NCI-H2227 treated with DMSO at 0.1 percent for 48 hours (cell line): Measurements from ENCODE around the gene NEK10.
"Not testable (repeated sequence)": the region's sequence is repeated elsewhere in the genome, so short reads cannot be mapped to it uniquely, and the experiment has no call there.

Source experiments
- DNase-seq: peaks from one replicate; lab custom pipeline; 2025; lab: John Stamatoyannopoulos, UW

NEK10 gene

DNA sequence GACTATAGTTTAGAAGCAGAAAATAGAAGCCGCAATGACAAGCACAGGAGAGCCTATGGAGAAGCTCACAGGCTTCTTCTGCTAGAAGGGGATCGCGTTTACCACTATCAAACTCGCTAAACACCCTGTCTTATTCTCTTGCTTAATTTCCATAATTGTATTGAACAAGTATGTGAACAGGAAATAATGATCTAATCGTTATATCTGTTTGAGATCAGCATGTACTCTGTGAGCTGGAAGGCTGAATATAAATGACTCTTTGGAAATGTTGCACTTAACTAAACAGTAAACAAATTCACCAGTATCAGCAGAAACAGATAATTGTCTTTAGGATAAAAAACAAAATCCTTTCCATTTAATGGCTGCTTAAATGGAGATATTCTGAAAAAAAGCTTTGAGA, 15.0 kb downstream of the NEK10 start:
- no peak for DNase-seq

DNA sequence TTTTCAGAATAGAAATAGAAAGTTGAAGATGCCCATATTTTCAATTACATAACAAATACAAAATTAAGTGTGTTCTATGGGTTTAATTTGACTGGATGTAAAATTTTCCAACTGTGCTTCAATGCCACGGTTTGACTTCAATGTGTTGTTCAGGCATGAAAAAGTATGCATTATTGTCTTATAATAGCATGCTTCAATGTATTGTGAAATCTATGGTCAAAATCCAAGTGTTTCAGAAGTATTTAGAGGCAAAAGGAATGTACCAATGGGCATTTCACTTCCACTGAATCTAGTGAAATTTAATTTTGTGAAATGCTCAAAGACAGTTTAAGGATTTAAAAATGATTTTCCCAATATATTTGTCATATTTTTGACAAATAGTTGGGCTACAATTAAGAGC, 16.0 kb downstream of the NEK10 start:
- DNase-seq, result no peak

DNA sequence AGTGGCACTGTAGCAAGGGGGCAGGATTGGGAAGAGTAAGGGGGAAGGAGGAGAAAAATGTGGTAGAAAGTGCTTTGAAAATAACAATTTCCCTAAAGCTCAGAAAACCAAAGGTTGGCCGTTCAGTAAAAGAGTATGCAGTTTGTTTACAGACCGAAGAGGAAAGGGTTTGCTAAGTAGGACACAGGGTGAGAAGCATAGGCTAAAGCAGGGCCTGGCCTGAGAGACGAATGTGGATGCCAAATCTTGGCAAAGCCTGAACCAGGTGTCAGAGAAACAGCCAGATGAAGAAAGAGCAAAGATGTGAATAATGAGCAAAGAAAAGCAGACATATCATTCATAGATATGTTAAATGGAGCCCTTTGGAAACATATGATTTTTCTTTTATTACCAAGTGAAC, 17.1 kb downstream of the NEK10 start:
- DNase-seq, result no peak

- no peak for DNase-seq
Observed at GRCh38 chr3:27349832-27350231, 19.4 kb downstream of the NEK10 start.

GRCh38 chr3:27345959-27346865, 23.0 kb downstream of the NEK10 start:
- no peak for DNase-seq

DNA sequence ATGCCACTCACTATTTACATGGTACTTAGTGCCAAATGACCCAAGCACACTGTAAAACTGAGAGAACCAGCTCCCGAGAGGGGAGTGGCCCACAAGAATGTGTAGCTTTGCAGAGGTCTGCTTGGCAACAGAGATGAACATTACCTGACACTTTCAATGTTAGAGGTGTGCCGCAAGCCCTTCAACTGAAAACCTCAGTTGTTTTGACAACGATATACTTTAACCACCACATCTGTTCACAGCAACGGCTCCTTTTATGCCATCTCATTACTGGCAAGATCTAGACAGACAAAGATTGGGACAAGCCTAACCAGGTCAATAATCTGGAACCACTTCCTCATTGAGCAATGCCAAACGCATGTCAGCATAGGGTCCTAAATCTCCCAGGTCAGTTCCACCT, 23.7 kb downstream of the NEK10 start:
- no peak for DNase-seq

DNA sequence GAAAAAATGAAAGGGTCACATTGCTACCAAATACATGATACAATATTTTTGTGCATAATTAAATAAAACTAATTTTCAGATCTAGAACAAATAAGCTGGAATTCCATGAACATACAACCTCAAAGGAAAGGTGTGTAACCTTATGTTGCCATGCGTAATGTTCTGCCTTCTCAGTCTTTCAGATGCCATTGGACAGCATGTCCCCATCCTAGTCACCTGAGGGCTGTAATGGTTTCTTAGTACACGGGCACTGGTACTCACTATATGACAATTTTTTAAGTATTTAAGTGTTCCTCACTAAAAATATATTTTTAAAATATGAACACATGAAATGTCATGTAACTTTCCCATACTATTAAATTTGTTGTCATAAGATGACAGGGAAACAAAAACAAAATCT, 24.1 kb downstream of the NEK10 start:
- DNase-seq, result no peak

DNA sequence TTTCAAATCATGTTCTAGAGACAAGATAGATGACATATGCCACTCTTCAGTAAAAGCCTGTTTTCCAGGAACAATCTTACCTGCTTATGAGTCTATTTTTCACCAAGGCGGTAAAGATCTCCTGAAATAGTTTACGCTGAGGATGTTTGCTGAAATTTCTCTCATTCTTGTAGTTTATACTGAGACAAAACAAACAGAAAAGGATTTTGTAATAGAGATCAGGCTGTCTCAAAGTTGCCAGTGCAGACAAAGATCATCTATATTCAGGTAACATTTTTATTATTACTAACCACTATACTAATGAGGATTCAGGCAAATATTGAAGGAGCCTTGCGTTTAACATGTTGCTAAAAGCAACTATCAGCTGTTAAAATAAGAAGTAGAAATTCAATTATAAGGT, 25.0 kb downstream of the NEK10 start:
- no peak for DNase-seq

GRCh38 chr3:27342267-27342666, 26.9 kb downstream of the NEK10 start:
- no peak for DNase-seq

- DNase-seq, result no peak
Observed at GRCh38 chr3:27340534-27340933, 28.6 kb downstream of the NEK10 start.

GRCh38 chr3:27335571-27335970, 33.6 kb downstream of the NEK10 start:
- DNase-seq, result no peak

DNA sequence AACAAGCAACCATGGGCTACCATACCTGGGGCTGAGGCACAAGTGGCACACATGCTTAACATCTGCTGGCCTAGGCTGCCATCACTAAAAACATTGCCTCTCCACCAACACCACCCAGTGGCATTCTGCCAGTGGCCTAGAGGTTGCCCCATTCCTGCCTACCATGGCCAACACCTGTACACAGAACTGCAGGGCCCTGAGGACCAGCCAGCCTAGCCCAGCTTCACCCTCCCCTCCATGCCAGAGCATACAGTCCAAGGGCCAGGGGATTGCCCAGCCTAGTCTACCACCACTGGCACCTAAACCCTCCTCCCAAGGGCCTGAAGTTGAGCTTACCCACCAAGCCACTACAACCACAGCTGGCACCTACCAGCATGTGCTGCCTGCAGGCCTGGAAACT, 35.3 kb downstream of the NEK10 start:
- no peak for DNase-seq

DNA sequence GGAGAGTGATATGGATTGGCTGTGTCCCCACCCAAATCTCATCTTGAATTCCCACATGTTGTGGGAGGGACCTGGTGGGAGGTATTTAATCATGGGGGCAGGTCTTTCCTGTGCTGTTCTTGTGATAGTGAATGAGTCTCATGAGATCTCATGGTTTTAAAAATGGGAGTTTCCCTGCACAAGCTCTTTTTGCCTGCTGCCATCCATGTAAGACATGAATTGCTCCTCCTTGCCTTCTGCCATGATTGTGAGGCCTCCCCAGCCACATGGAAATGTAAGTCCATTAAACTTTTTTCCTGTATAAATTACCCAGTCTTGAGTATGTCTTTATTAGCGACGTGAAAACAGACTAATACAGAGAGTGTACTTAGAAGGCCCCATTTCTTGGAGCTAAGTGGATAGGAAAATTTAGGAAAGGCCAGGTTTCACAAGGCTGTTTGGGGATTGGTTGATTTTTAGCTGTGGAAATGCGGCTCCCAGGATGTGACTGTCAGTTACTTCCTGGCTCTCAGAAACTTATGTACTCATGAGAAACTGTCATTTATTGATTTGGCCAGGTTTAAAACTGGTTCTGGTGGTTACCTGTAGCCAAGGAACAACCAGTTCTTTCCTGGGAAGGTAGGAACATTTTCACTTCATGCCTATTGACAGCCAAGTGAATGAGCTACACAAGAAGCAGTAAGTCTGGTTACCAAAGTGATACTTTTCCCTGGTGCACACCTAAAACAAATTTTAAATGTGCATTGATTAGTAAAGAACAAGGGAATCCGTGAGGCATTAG, 40.0 kb downstream of the NEK10 start:
- DNase-seq, result not testable (repeated sequence)

GRCh38 chr3:27326629-27327545, 42.3 kb downstream of the NEK10 start:
- no peak for DNase-seq

DNA sequence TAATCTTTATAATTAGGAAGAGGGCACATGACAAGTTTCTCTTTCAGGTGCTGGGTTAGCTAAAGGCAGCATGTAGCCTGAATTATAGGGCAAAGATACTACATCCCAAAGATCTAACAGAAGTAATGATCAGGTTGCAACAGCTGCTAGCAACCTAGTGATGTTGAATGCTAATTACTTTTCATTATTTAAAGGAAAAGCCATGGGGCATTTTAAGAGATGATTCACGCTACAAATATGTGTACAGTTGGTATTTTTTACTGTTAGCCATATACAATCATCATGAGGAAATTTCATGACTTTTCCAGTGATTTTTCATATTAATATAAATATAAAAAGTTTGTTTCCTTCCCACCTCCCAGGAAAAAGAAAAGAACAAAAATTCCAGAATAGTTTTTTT, 43.0 kb downstream of the NEK10 start:
- no peak for DNase-seq

GRCh38 chr3:27325419-27325818, 43.8 kb downstream of the NEK10 start:
- no peak for DNase-seq

DNA sequence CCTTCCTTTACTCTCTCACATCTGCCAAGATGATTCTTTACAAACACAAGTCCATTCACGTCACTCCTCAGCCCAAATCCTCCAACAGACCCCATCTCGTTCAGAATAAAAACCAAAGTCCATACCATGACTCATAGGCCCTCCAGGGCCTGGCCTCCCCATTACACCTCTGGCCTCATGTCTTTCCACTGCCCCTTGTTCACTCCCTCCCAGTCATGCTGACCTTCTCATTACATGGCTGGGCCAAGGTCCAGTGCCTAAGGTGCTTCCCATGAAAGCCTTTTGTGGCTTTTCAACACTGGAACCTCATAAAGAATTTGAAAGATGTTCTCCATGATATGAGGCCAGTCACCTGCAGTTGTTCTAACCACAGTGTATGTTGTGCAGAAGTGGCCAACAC, 44.5 kb downstream of the NEK10 start:
- no peak for DNase-seq

DNA sequence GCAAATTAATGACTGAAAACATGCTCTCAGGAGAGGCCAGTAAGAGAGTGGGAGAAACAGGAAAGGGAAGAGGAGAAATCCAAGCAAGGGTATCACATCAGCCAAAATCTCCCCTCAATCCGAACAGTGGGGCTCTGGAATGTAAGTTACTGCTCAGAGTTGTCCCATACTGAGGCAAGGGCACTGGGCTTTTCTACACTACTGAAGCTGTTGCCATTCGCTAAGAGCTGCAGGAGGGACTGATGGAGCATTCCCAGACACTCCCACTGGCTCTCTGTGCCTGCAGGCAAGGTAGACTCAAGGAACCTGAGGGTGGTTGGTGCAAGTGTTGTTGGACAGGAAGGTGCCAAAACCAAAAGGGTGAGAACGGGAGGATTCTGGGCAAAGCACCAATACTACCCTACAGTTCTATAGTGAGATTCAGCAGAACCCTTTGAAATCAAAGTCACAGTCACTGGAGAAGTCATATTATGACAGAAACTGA, 46.1 kb downstream of the NEK10 start:
- no peak for DNase-seq

- DNase-seq, result no peak
Observed at GRCh38 chr3:27322634-27323033, 46.5 kb downstream of the NEK10 start.

DNA sequence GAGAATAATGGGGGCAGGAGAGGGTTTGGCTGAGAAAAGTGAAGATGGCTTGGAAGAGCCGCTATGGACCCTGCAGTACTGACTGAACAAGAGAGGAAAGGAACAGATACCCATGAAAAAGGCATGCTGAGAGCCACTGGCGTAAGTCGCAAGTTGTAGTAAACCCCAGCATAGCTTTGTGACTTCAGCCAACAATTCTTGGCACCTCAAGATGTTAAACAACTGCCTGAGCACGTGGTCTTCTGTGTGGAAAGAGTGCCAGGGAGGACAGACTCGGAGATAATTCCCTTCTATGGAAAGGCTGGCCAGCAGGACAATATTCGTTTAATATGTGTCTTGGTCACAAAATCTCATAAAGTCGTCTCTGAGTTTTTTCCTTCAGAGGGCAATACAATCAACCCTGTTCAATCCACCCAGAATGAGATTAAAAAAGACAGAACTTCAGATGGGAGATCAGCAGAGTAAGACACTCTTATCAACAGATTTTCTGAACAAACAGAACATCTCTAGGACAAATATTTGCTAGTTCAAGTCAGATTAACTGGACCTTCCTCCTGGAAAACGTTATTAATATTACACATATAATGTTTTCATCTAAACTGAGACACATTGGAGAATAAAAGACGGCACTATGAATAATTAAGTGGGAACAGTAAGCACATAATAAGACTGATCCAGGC, 49.2 kb downstream of the NEK10 start:
- DNase-seq, result no peak

GRCh38 chr3:27319304-27319703, 49.9 kb downstream of the NEK10 start:
- no peak for DNase-seq
